GM12891 (cell line): Measurements from ENCODE around the gene STRA6.

Experiments
- DNase-seq: peaks from one replicate; pipeline ENCODE4 v3.0.0; 2011; ENCODE audit warnings: low spot score; ENCODE audit not compliant: insufficient read length
- FAIRE-seq: peaks from 2 replicates; lab custom pipeline; 2011; peaks lifted over from hg19 to GRCh38; lab: Jason Lieb, UNC
- PAX5 ChIP-seq: IDR thresholded peaks from 2 replicates; pipeline ENCODE4 v1.6.1; 2011; ENCODE audit warnings: low read length, moderate library complexity, mild to moderate bottlenecking; ENCODE audit not compliant: insufficient read depth, severe bottlenecking
- POLR2A ChIP-seq: IDR thresholded peaks from 2 replicates; pipeline ENCODE4 v1.6.1; 2011; ENCODE audit warnings: low read depth, low read length, control low read depth
- POLR2AphosphoS5 ChIP-seq: IDR thresholded peaks from 2 replicates; pipeline ENCODE4 v1.6.1; 2011; ENCODE audit warnings: low read depth, low read length, control low read depth
- POU2F2 ChIP-seq: IDR thresholded peaks from 2 replicates; pipeline ENCODE4 v1.6.1; 2011; ENCODE audit warnings: low read depth, mild to moderate bottlenecking, control low read depth, low read length, moderate library complexity
- SPI1 ChIP-seq: IDR thresholded peaks from 2 replicates; pipeline ENCODE4 v1.6.1; 2011; ENCODE audit warnings: low read depth, low read length, control low read depth
- TAF1 ChIP-seq: IDR thresholded peaks from 2 replicates; pipeline ENCODE4 v1.6.1; 2011; ENCODE audit warnings: low read depth, low read length, control low read depth

The STRA6 gene

DNA sequence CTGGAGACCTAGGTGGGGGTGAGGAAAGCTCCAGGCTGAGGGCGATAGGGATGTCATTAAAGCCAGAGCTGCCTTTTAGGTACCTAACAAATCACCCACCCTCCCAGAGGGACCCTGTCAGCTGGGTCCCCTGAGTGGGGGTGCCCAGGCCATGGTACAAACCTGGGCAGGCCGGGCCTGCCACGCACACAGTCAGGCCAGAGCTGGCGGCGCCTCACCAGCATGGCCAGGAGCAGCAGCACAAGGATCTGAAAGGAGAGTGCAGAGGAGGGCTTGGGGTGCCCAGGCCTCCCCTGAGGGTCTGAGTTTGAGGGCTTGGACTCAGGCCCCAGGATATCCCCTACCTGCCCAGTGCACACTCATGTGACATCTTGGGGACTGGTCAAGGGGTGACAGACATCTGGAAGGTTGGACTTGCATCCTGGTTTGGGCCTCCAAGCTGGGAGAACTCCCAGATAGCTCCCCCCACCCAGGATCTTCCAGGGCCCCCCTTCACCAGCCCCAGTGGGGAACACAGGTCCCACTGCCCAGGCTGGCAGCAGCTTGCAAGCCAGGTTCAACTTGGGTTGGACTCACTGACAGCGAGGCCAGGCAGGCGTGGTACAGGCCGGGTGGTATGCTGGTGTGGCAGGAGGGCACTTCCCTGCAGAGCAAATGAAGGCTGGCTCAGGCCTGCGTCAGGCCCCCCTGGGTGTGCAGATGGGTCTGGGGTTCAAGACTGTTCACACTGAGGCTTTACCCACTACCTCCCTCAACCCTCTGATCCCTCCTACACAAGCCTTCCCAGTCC lies 5.2 kb downstream of the STRA6 start:
- FAIRE-seq: no peak
- TF ChIP-seq TAF1: no peak
- TF ChIP-seq SPI1: no peak
- TF ChIP-seq PAX5: no peak
- TF ChIP-seq POLR2AphosphoS5: no peak
- no peak for TF ChIP-seq POLR2A
- no peak for TF ChIP-seq POU2F2
- DNase-seq: no peak

- TF ChIP-seq PAX5: no peak
- no peak for TF ChIP-seq SPI1
- TF ChIP-seq POU2F2: no peak
- no peak for TF ChIP-seq POLR2AphosphoS5
- TF ChIP-seq TAF1: no peak
- no peak for TF ChIP-seq POLR2A
- no peak for DNase-seq
- no peak for FAIRE-seq
Measured at GRCh38 chr15:74196175-74196574, 6.4 kb downstream of the STRA6 start.

- FAIRE-seq (no peak), DNase-seq (no peak)
- TF ChIP-seq POLR2A: no peak
- TF ChIP-seq SPI1: peak; percentile 64
Measured at GRCh38 chr15:74194572-74195559, 7.7 kb downstream of the STRA6 start.

DNA sequence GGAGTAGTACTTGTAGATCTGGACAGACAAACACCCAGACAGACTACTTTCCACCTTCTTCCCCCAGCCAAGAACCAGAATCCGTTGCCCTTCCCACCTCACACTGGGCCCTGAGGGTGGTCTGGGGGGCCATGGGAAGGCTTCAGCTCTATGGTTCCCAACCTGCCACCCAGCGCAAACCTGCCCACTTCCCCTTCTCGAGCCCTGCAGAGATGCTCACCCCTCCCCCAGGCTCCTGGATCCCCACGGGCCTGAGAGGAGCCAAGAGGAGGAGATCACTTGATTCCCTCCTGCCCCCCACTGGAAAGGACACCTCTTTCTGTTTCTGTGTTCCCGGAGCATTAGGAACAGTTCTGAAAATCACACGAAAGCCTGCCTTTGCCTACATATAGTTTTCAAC lies 8.7 kb downstream of the STRA6 start:
- no peak for DNase-seq
- TF ChIP-seq POLR2A (no peak), POLR2AphosphoS5 (no peak), TAF1 (no peak), PAX5 (no peak), SPI1 (no peak), POU2F2 (no peak)
- no peak for FAIRE-seq

DNA sequence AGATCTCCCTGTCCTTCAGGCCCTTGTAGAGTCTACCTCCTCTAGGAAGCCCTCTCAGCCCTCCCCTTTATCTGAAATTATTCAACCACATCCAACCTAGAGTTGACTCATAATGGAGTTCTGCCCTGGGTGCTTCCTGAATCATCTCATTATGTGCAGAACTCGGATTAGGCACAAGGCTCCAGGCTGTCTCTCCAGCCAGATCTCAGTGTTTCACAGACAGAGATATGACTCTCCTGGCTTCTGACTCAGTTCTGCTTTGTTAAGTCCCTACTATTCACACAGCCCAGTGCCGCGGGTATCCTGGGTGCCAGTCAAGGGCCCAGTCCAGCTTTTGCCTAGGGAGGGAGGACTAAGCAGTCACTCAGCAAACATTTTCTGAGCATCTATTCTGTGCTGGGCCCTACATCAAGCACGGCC lies 9.3 kb downstream of the STRA6 start:
- FAIRE-seq: no peak
- TF ChIP-seq POU2F2 (no peak), TAF1 (no peak), POLR2AphosphoS5 (no peak), POLR2A (no peak), SPI1 (no peak), PAX5 (no peak)
- no peak for DNase-seq

DNA sequence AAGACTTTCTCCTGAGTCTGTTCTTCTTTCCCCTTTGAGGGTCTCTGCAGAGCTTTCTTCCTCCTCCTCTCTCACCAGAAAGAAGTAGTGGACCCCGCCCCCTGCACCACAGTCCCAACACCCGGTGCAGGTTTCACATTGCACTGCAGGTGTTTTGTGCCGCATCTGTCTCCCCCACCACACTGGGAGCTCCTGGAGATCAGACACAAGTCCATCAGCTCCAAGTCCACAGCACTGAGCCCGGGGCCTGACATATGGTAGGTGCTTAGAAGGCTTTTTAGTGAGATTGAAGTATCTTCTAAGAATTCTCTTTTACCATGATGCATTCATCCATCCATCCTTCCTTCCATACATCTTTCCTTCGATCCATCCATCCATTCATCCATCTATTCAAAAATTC lies 9.8 kb downstream of the STRA6 start:
- TF ChIP-seq POU2F2 (no peak), SPI1 (no peak), PAX5 (no peak), POLR2A (no peak), POLR2AphosphoS5 (no peak), TAF1 (no peak)
- DNase-seq: no peak
- no peak for FAIRE-seq

DNA sequence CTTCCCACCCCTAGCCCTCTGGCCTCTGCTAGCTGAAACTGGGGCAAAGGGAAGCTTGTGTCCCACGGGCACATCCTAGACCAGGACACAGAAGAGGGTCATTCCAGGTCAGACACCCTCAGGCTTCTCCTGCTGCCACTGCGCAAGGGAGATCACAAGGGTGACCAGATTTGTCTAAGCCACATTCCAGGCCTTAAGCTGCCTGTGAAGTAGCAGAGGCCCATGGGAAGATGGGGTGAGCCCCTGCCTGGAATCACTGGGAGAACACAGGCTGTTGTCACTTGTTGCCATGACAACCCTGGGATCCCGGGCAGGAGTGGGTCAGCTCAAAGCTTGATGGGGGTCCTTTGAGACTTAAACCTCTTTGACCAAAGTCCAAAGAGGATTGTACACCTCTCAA lies 10.8 kb downstream of the STRA6 start:
- FAIRE-seq (no peak), DNase-seq (no peak)
- TF ChIP-seq POLR2A (no peak), PAX5 (no peak), SPI1 (no peak), POLR2AphosphoS5 (no peak), POU2F2 (no peak), TAF1 (no peak)

DNA sequence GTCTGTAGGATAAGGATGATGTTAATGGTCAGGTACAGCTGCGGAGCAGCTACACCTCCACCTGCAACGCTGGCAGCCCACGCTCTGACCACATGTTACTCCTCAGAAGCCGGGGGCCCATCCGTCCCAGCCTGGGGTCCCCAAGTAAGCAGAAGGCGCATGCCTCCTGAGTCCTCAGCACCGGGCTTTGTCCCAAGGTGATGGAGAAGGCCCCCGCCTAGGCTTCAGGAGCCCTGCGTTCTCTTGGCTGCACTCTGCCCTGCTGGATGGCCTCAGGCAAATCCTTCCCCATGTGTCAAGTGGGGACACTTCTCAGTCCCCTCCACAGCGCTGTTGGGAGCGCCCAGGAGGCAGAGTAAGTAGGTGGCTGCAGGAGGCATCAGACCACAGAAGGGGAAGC lies 14.4 kb downstream of the STRA6 start:
- DNase-seq: no peak
- no peak for TF ChIP-seq POU2F2
- TF ChIP-seq PAX5: no peak
- TF ChIP-seq TAF1: no peak
- TF ChIP-seq POLR2A: no peak
- TF ChIP-seq SPI1: no peak
- TF ChIP-seq POLR2AphosphoS5: no peak
- FAIRE-seq: no peak
